GM19397 (cell line): ENCODE data around the gene DAP.
"Not testable (repeated sequence)": the region's sequence is repeated elsewhere in the genome, so short reads cannot be mapped to it uniquely, and the experiment has no call there.

ENCODE experiments used
- ATAC-seq: cut with Tn5 transposase; IDR thresholded peaks from one replicate; pipeline ENCODE4 v1.9.1; 2021; ENCODE audit warnings: mild to moderate bottlenecking, moderate library complexity; ENCODE audit not compliant: unreplicated experiment

Gene DAP

GRCh38 chr5:10675177-10675700, 85.8 kb downstream of the DAP start:
- no peak for ATAC-seq

- ATAC-seq = no peak
Measured at GRCh38 chr5:10674582-10674981, 86.5 kb downstream of the DAP start.

GRCh38 chr5:10674096-10674495, 86.9 kb downstream of the DAP start:
- no peak for ATAC-seq

GRCh38 chr5:10673407-10673806, 87.6 kb downstream of the DAP start:
- ATAC-seq = no peak

- no peak for ATAC-seq
Measured at GRCh38 chr5:10673017-10673389, 88.0 kb downstream of the DAP start.

DNA sequence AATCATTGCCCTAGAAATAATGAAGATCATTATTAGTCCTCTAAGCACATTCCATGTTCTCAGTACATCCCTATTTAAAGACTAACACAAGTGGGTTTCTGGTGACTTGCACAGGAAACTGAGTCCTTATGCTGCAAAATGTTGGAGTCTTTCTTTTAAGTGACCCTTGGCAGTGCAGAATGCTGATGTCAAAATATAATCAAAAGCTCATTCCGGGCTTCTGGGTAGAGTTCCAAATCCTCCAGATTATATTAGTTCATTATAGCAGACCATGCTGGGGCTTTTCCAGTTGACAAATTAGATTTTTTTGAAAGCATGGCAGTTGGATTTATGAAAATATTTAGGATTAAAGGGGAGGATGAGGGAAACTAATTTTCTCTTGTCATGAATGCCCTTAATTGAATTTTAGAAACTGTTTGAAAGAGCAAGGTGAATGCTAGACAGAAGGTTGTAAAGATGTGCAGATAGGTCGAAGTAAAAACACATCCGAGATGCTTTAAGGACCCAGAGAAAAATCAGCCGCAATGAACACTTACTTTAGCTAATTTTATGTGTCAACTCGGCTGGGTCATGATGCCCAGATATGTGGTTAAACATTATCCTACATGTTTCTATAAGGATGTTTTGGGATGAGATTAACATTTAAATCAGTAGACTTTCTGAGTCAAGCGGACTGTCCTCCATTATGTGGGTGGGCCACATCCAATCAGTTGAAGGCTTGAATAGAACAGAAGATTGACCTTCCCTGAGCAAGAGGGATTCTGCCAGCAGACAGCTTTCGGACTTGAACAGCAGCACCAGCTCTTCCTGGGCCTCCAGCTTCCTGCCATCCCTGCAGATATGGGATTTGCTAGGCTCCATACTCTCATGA, 88.7 kb downstream of the DAP start:
- no peak for ATAC-seq

DNA sequence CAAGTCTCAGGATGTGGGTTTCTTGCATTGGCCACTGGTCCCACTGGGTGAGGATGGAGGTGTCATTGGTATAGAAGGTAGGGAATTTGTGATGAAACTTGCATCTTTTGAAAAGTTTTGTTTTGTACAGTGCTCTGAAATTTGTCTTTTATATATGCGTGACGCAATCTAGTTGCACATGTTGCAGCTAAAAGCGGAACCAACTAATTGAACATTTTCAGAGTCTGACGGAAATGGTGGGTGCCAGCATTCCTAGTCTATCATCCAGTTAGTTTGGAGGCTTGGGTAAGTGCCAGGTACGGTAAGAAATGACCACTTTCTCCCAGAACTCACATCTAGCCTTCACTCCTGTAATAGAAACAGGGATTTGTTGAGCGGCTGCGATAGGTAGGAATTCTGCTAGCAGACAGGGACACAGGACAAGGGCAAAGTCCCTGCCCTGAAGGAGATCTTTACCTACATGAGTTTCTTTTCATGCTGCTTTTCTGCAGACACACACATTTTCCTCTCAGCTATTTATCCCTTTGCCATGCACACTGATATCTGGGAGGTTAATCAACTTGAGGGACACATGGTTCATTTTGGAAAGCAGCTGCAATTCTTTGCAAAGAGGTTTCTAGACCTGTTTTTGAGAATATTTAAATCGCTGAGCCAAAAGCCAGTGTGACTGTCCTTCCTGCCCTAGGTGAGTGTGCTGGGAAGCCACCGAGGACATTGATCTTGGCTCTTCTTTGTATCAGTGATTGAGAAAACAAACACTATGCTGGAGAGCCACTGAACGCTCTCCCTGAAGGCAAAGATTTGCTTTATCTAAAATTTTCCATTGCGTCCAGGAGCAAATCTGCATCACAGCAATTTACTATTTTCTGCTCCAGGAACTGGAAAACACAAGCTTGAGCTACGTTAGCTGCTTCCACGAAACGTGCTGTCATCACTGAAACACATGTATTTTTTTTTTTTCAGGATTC, 89.7 kb downstream of the DAP start:
- ATAC-seq = no peak

GRCh38 chr5:10669983-10670382, 91.1 kb downstream of the DAP start:
- no peak for ATAC-seq

GRCh38 chr5:10668697-10669096, 92.3 kb downstream of the DAP start:
- ATAC-seq = no peak

DNA sequence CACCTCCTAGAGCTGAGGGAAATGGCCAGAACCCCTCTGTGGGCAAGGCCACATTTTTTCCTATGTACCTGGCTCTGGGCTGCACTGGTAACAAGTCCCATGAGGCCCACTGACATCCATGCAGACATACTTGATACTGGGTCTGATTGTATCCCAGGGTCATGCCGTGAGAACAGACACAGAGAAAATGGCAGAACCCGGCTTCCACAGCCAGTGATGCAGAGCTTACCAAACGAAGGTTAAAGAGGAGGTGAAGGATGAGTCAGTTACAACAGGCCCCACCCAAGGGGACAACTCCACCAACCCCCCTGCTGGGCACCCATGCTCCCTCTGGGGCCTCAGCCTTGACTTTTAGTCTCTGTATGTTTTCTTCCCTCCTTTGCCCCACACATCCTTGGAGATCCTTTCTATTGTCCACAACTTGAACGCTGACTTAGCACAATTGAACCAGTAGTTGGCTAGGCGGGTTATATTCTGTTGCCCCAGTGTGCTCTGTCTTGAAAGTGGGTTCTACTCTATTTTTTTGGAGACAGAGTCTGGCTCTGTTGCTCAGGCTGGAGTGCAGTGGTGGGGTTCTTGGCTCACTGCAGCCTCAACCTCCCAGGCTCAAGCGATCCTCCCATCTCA, 93.5 kb downstream of the DAP start:
- ATAC-seq = no peak

- ATAC-seq = no peak
Measured at GRCh38 chr5:10666531-10667299, 94.3 kb downstream of the DAP start.

DNA sequence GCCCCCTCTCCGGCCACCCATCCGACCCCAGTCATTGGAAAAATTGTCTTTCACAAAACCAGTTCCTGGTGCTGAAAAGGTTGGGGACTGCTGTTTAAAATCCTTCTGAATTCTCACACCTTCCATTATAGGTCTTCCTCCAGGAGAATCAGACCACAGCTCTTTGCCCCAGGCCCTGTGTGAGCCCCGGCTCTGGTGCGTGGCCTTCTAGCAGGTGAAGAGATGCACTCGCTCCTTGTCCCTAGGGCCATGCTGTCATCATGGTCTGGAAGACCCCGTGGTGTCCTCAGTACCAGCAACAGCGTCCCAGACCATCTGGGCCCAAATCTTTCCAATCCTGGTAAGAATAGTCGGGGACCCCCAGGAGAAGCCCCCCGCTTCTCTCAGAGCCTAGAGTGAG, 95.2 kb downstream of the DAP start:
- no peak for ATAC-seq

GRCh38 chr5:10664180-10664769, 96.8 kb downstream of the DAP start:
- ATAC-seq = not testable (repeated sequence)

DNA sequence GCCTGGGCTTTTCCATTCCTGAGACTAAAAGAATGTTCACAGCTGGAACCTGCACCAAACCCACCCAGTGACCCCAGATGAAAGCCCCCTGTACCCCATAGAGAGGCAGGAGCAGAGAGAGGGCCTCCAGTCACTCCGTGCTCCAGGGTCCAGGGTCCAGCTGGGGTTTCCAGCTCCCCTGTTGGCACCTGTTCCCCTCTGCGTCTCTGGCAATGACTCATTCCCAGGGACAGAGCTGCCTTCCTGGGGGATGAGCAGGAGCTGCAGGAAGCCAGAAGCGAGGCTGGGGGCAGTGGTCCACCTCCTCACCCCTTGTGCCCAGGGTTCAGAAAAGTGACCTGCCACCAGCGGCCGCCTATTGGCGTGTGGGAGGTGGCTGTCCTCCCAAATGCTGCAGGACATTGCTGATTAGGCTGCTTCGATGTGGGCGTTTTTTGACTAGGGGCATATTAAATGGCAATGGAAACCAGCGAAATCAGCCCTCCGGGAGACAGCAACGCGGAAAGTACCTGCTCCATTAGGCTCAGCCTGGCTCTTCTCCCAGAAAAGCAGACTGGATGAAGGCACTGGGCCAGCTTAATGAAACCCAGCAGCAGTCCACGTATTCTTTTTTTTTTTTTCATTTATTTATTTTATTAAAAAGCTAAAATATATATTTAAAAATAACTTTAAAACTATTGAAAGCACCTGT, 97.4 kb downstream of the DAP start:
- ATAC-seq = no peak

GRCh38 chr5:10662661-10663488, 98.2 kb downstream of the DAP start:
- no peak for ATAC-seq

DNA sequence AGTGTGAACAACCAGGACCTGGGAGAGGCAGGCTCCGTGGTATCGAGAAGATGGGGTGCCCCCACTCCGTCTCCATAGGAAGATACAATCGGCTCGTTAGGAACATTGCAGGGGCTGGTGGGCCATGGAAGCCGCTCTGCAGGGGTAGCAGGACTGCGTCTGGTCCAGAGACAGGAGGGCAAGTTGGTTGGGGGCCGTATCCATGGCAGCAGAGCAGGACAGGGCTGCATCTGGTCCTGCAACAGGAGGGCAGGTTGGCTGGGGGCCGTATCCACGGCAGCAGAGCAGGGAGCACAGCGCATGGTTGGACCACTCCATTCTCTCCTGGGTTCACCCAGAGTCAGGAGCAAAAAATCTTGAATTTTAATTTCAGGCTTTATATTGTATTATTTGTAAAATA, 99.0 kb downstream of the DAP start:
- ATAC-seq = no peak

DNA sequence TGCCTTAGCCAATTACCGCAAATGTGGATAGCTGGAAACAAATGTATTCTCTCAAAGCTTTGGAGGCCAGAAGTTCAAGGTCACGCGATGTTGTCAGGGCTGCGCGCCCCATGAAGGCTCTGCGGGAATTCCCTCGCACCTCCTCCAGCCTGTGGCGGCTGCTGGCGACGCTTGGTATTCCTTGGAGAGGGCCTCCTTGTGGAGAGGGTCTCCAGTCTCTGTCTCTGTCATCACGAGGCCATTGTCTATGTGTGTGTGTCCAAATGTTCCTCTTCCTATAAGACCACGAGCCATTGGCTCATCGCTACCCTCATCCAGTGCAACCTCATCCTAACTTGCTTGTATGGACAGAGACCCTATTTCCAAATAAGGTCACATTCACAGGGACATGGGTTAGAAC, 99.6 kb downstream of the DAP start:
- no peak for ATAC-seq

DNA sequence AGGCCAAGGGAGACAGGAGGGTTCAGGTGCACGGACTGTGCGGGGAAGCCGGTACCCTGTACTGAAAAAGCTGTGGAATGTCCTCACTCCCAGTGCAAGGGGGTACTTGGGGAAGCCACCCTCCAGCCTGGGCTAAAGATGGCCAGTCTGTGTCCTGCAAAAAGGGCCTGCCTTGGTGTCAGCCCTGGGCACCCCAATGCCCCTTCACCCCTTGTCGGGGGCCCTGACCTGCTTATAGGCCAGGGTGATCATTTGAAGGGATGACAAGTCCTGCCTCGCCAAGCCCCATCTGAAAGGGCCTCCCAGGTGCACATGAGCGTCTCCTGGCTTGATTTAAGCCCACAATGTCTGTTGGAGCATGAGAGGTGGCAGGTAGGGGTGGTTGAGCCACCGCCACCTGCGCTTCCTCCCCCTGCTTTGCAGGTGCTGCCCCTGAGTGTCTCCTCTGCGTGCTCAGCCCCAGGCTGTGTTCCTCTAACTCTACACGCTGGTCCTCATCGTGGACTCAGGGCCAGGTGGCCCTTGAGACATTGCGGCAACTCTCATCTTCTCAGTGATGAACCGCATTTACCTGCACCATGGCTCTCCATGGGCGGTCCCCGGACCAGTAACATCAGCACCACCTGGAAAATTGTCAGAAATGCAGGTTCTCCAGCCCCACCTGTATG, 100.2 kb downstream of the DAP start:
- ATAC-seq = no peak
